Measurements from ENCODE around the gene PSAT1.

DNA sequence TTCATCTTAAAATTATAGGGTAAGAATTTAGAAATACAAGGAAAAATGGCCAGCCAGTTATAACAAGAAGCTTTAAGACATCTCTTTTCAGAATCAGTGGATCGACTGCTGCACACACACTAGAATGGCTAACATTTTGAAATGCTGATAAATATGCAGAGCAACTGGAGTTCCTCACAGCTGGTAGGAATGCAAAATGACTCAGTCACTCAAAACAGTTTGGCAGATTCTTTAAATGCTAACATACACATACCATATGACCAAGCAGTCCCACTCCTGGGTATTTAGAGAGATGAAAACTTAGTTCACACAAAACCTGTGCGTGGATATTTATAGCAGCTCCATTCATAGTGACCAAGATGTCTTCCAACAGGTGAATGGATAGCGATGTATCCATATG, 23.2 kb upstream of the PSAT1 start:
- TF ChIP-seq POLR2AphosphoS5 (IDR thresholded peaks at IDR 0.05; ENCODE audit: low read depth, low read length) = no peak
- no peak for TF ChIP-seq ZNF605 (CRISPR knock-in tag; IDR thresholded peaks at IDR 0.05)
- TF ChIP-seq, protein P1, sequence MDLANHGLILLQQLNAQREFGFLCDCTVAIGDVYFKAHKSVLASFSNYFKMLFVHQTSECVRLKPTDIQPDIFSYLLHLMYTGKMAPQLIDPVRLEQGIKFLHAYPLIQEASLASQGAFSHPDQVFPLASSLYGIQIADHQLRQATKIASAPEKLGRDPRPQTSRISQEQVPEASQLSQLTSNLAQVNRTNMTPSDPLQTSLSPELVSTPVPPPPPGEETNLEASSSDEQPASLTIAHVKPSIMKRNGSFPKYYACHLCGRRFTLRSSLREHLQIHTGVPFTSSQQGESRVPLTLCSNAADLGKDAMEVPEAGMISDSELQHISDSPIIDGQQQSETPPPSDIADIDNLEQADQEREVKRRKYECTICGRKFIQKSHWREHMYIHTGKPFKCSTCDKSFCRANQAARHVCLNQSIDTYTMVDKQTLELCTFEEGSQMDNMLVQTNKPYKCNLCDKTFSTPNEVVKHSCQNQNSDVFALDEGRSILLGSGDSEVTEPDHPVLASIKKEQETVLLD (CRISPR knock-in tag; IDR thresholded peaks at IDR 0.05; ENCODE audit: low read depth) = no peak
- TF ChIP-seq, protein P2, sequence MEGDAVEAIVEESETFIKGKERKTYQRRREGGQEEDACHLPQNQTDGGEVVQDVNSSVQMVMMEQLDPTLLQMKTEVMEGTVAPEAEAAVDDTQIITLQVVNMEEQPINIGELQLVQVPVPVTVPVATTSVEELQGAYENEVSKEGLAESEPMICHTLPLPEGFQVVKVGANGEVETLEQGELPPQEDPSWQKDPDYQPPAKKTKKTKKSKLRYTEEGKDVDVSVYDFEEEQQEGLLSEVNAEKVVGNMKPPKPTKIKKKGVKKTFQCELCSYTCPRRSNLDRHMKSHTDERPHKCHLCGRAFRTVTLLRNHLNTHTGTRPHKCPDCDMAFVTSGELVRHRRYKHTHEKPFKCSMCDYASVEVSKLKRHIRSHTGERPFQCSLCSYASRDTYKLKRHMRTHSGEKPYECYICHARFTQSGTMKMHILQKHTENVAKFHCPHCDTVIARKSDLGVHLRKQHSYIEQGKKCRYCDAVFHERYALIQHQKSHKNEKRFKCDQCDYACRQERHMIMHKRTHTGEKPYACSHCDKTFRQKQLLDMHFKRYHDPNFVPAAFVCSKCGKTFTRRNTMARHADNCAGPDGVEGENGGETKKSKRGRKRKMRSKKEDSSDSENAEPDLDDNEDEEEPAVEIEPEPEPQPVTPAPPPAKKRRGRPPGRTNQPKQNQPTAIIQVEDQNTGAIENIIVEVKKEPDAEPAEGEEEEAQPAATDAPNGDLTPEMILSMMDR (CRISPR knock-in tag; IDR thresholded peaks at IDR 0.05) = no peak
- TF ChIP-seq SIN3A (IDR thresholded peaks at IDR 0.05; ENCODE audit: borderline replicate concordance, low read depth, low read length) = no peak
- TF ChIP-seq, protein P3, sequence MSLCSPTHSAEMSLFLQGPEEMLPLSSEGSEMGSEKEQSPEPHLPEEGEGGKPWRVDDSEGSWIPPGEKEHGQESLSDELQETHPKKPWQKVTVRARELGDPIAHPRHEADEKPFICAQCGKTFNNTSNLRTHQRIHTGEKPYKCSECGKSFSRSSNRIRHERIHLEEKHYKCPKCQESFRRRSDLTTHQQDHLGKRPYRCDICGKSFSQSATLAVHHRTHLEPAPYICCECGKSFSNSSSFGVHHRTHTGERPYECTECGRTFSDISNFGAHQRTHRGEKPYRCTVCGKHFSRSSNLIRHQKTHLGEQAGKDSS (CRISPR knock-in tag; IDR thresholded peaks at IDR 0.05; ENCODE audit: borderline replicate concordance, low read depth) = no peak
- TF ChIP-seq RORA (CRISPR knock-in tag; IDR thresholded peaks at IDR 0.05) = no peak
- TF ChIP-seq, protein P4, sequence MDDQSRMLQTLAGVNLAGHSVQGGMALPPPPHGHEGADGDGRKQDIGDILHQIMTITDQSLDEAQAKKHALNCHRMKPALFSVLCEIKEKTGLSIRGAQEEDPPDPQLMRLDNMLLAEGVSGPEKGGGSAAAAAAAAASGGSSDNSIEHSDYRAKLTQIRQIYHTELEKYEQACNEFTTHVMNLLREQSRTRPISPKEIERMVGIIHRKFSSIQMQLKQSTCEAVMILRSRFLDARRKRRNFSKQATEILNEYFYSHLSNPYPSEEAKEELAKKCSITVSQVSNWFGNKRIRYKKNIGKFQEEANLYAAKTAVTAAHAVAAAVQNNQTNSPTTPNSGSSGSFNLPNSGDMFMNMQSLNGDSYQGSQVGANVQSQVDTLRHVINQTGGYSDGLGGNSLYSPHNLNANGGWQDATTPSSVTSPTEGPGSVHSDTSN (CRISPR knock-in tag; IDR thresholded peaks at IDR 0.05; ENCODE audit: borderline replicate concordance) = no peak
- no peak for TF ChIP-seq FIP1L1 (IDR thresholded peaks at IDR 0.05; ENCODE audit: borderline replicate concordance, insufficient read depth, low read depth, low read length)
- no peak for TF ChIP-seq SP1 (IDR thresholded peaks at IDR 0.05)
- no peak for TF ChIP-seq SP1 (CRISPR knock-in tag; IDR thresholded peaks at IDR 0.05)
- TF ChIP-seq TGIF2 (CRISPR knock-in tag; IDR thresholded peaks at IDR 0.05) = no peak

Data from HepG2 (cell line).